NCI-H1436 treated with DMSO at 0.1 percent for 48 hours (cell line): ENCODE measurements around the gene MBP.

ENCODE experiments used
- DNase-seq: peaks from one replicate; lab custom pipeline; 2025; lab: John Stamatoyannopoulos, UW

The MBP gene

GRCh38 chr18:77114415-77115191 is 18.0 kb downstream of the MBP start:
- no peak for DNase-seq

GRCh38 chr18:77114152-77114414 is 18.5 kb downstream of the MBP start:
- no peak for DNase-seq

- DNase-seq = no peak
These were observed 19.0 kb downstream of the MBP start for GRCh38 chr18:77113361-77114151.

GRCh38 chr18:77112747-77113092 is 19.9 kb downstream of the MBP start:
- no peak for DNase-seq

- no peak for DNase-seq
These were observed 20.4 kb downstream of the MBP start for GRCh38 chr18:77111951-77112746.

- no peak for DNase-seq
These were observed 21.1 kb downstream of the MBP start for GRCh38 chr18:77111449-77111848.

- no peak for DNase-seq
These were observed 21.6 kb downstream of the MBP start for GRCh38 chr18:77110936-77111335.

- DNase-seq = no peak
These were observed 22.2 kb downstream of the MBP start for GRCh38 chr18:77110400-77110799.

GRCh38 chr18:77109648-77110019 is 22.9 kb downstream of the MBP start:
- no peak for DNase-seq

GRCh38 chr18:77108821-77109647 is 23.5 kb downstream of the MBP start:
- DNase-seq = no peak

- no peak for DNase-seq
These were observed 24.4 kb downstream of the MBP start for GRCh38 chr18:77108001-77108692.

- no peak for DNase-seq
These were observed 25.3 kb downstream of the MBP start for GRCh38 chr18:77107292-77107691.

GRCh38 chr18:77106331-77106730 is 26.3 kb downstream of the MBP start:
- no peak for DNase-seq

GRCh38 chr18:77105680-77106079 is 26.9 kb downstream of the MBP start:
- no peak for DNase-seq

GRCh38 chr18:77105028-77105427 is 27.6 kb downstream of the MBP start:
- no peak for DNase-seq

- no peak for DNase-seq
These were observed 28.5 kb downstream of the MBP start for GRCh38 chr18:77103991-77104531.

- DNase-seq = no peak
These were observed 29.3 kb downstream of the MBP start for GRCh38 chr18:77103187-77103850.

- DNase-seq = no peak
These were observed 30.1 kb downstream of the MBP start for GRCh38 chr18:77102259-77103040.

- no peak for DNase-seq
These were observed 30.9 kb downstream of the MBP start for GRCh38 chr18:77101410-77102258.
